Activated naive CD4-positive, alpha-beta T cell treated with anti-CD3 and anti-CD28 coated beads, Interleukin-2, amount 10 ng/mL, durations not matched to agents 5 hours and 36 hours (primary cell): Measurements from ENCODE around the gene HES4. TPM values are rescaled to one million over a fixed set of nuclear protein-coding genes. Genes with fewer than 3 reads are reported as not detected.

ENCODE experiments used
- total RNA-seq, 2 experiments: library from RNA; stranded (reverse); gene quantifications; one replicate each; pipeline ENCODE4 v1.2.3, GENCODE V29; 2021

HES4 gene, protein sequence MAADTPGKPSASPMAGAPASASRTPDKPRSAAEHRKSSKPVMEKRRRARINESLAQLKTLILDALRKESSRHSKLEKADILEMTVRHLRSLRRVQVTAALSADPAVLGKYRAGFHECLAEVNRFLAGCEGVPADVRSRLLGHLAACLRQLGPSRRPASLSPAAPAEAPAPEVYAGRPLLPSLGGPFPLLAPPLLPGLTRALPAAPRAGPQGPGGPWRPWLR
- not detected for total RNA-seq

GRCh38 chr1:999725-1000356 lies at the start of gene HES4:
TSS of gene HES4 (minus strand) at chr1:1000097. CDS start at chr1:999973, 124 bp downstream.

DNA sequence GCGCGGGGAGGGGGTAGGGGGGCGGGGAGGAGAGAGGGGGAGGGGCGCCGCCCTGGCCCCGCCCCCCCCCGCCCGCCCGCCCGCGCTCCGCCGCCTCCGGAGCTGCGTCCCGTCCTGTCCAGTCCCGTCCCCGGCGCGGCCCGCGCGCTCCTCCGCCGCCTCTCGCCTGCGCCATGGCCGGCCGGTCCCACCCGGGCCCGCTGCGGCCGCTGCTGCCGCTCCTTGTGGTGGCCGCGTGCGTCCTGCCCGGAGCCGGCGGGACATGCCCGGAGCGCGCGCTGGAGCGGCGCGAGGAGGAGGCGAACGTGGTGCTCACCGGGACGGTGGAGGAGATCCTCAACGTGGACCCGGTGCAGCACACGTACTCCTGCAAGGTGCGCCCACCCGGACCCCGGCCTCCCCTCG lies 20.1 kb upstream of the HES4 start, which contains the start of gene AGRN:
Gene AGRN (plus strand): TSS at position 121 of the 405 bp plus-strand sequence. CDS start 53 bp downstream, at position 174.

GRCh38 chr1:1013105-1013921 lies 13.4 kb upstream of the HES4 start, which contains the start of gene ISG15:
TSS of gene ISG15 (plus strand) at chr1:1013497. CDS start at chr1:1013574, 77 bp downstream.

DNA sequence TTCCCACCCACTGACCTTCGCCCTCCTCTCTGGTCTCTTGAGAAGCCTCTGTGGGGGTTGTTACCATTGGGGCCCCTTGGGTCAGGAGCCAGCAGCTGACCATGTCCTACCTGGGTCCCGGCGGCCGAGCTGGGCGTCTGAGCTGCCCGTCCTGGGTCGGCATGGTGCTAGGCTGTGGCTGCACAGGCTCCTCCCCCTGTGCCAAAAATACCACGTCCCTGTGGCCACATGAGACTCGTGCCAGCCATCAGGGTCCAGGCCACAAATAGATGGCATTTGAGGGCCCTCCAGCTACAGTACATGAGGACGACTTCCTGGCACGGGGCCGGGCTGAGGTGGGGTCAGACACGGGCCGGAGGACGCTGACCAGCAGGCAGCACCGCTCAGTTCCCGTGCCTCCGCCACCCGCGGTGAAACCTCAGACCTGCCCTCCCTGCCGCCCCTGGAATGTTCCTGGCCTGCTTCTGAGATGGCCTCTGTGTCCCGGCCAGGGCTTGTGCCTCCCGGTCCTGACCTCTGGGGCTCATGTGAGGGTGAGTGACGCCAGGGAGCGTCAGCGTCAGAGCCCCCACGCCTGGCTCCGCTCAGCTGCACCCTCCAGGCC lies 17.8 kb downstream of the HES4 start, which contains the start of gene PERM1:
Gene PERM1 (minus strand): TSS at position 139 of the 604 bp plus-strand sequence. CDS start 1,064 bp downstream, outside the sequence.

GRCh38 chr1:966135-966703 lies 33.7 kb downstream of the HES4 start, which contains the start of gene PLEKHN1:
TSS of gene PLEKHN1 (plus strand) at chr1:966482. CDS start at chr1:966532, 50 bp downstream.

DNA sequence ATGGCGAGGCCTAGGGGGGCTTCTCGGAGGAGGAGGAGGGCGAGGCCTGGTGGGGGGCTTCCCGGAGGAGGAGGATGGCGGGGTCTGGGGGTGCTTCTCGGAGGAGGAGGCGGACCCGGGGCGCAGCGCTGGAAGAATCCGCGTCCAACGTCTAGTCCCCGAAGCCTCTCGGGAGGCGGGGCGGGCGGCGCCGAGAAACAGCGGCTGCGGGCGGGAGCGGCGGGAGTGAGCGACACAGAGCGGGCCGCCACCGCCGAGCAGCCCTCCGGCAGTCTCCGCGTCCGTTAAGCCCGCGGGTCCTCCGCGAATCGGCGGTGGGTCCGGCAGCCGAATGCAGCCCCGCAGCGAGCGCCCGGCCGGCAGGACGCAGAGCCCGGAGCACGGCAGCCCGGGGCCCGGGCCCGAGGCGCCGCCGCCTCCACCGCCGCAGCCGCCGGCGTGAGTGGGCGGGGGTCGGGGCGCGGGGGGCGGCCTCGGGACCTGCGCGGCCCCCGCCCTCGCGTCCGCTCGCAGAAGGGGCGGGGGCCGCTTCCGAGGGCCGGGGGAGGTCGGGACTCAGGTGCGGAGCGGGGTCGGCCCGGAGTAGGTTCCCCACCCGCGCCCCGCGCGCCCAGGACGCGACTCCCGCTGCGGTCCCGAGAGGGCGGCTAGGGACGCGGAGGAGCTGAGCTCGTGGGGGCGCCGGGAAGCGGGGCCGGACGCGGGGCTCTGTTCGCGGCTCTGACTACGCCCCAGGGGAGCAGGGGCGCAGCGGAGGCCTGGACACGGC lies 39.4 kb downstream of the HES4 start, which contains the start of gene KLHL17:
Gene KLHL17 (plus strand): TSS at position 222 of the 769 bp plus-strand sequence. CDS start 110 bp downstream, at position 332.

DNA sequence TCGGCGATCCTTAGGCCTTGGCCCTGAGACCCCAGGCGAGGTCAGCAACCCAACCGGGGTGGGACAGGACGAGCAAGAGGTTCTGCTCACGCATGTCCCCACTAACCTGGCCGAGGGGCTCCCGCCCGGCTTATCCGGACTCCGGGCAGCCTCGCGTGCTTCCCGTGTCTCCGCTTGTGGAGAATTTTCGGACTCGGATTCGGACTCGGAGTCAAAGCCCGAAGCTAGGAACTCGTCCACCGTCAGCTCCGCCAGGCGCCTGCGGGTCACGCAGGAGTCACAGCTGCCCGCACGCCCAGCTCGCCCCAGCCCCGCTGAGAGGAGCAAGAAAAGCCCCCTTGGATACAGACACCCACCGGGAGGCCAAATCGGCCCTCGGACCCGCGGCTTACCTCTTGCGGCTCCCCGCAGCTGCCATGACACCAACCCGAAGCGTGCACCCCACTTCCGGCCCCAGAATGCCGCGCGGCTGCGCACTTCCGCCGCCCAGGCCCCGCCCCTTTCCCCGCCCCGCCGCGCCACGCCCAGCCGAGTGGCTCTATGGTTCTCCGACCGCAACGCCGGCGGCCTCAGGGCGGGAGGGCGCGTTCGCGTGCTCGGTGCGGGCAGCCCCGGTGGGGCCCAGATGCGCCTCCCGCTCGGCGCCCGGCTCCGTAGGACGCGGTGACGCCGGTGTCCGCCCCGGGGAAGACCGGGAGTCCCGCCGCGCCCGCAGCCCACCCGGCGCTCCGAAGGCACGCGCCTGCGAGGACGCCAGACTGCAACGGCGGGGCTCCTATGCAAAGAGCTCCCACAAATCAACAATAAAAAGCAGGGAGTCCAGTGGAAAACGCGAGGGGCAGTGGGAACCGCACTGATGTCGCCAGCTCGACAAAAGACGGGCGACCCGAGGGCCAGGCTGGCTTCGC lies 40.8 kb downstream of the HES4 start, which contains the start of gene NOC2L:
Gene NOC2L (minus strand): TSS at position 434 of the 908 bp plus-strand sequence. CDS start 16 bp downstream, at position 418.

Other genes starting within 250 kb of the HES4 start
- gene SAMD11, start 76.2 kb downstream of the HES4 start, total RNA-seq, result not detected
- gene NOC2L, start 40.8 kb downstream of the HES4 start, total RNA-seq, result 10 to 100 TPM; 58.3 to 61.7 TPM
- gene KLHL17, start 39.5 kb downstream of the HES4 start, total RNA-seq, result 10 to 100 TPM; 27.3 to 32.2 TPM
- gene PLEKHN1, start 33.6 kb downstream of the HES4 start, total RNA-seq, result 1 to 10 TPM; 3.8 to 4.3 TPM
- not detected for gene PERM1, start 18.0 kb downstream of the HES4 start, total RNA-seq
- 10 to 100 TPM; 87.5 to 92.8 TPM for gene ISG15, start 13.4 kb upstream of the HES4 start, total RNA-seq
- gene AGRN, start 20.0 kb upstream of the HES4 start, total RNA-seq, result 1 to 10 TPM; 7.2 to 9.5 TPM
- not detected for gene RNF223, start 74.2 kb upstream of the HES4 start, total RNA-seq
- 10 to 100 TPM; 22.9 to 23.2 TPM for gene C1orf159, start 116.0 kb upstream of the HES4 start, total RNA-seq
- gene TTLL10, start 173.8 kb upstream of the HES4 start, total RNA-seq, result under 1 TPM in 1 of 2 experiments, not detected in 1; 0.15 TPM
- gene TNFRSF18, start 206.5 kb upstream of the HES4 start, total RNA-seq, result 1 to 10 TPM; 7.6 to 9.3 TPM
- 10 to 100 TPM; 11.0 to 11.7 TPM for gene TNFRSF4, start 214.1 kb upstream of the HES4 start, total RNA-seq
- 10 to 100 TPM; 97.8 to 99.3 TPM for gene SDF4, start 231.9 kb upstream of the HES4 start, total RNA-seq
- 10 to 100 TPM; 17.3 to 18.5 TPM for gene B3GALT6, start 232.1 kb upstream of the HES4 start, total RNA-seq
- 1 to 10 TPM; 2.5 to 3.2 TPM for gene C1QTNF12, start 246.6 kb upstream of the HES4 start, total RNA-seq